ENCODE results near the gene BACH1. TPM values are rescaled to one million over a fixed set of nuclear protein-coding genes. Genes with fewer than 3 reads are reported as not detected.
A peak's percentile ranks its signal among the peaks of the same experiment; 100 is the strongest.

BACH1 gene
- polyA plus RNA-seq, 1 of the 3 experiments (the other 2 are of a cell fraction) = 18.1 TPM

DNA sequence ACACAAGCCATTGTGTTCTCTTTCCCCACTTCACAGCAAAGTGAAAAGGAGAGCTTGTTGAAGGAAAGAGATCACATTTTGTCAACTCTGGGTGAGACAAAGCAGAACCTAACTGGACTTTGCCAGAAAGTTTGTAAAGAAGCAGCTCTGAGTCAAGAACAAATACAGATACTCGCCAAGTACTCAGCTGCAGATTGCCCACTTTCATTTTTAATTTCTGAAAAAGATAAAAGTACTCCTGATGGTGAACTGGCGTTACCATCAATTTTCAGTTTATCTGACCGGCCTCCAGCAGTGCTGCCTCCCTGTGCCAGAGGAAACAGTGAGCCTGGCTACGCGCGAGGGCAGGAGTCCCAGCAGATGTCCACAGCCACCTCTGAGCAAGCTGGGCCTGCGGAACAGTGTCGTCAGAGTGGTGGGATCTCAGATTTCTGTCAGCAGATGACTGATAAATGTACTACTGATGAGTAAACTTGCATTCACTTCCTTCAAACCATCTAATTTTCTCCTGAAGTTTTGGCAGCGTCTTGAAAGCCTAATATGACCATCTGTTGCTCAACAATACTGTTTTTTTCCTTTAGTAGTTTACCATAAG lies 43.7 kb downstream of the BACH1 start:
- H3K9me3 ChIP-seq = no peaks in the 10 kb centered on the region
- peaks cover 15 to 40% of the 10 kb centered on the region in 2 experiments for H3K4me1 ChIP-seq (ENCODE audit: control insufficient read depth in 1 of 2, insufficient read depth in 2 of 2, low read depth in 1 of 2, low read length in 1 of 2)
- CTCF ChIA-PET = interaction anchor here (0.6 to 1.1 kb wide), 2 partner anchors 30 to 1120 kb away, joined by 3 read pairs; no protein-coding TSS in a partner anchor
- H3K9me2 ChIP-seq = no peaks in the 10 kb centered on the region
- peaks cover 10 to 31% of the 10 kb centered on the region in 2 experiments for H3K36me3 ChIP-seq (replicated peaks in 1 of 2; ENCODE audit: control insufficient read depth in 1 of 2, insufficient read depth in 2 of 2, low read length in 1 of 2)
- peak; percentile 14 for DNase-seq
- H3K9ac ChIP-seq = peak overlapping the region; percentile 57; the same call in 1 of the 2 replicates
- peaks cover 39% of the 10 kb centered on the region for H3F3A ChIP-seq (replicated peaks; ENCODE audit: insufficient read depth)
- 7% methylated on average over 7 of the region's 9 CpGs for WGBS (ENCODE audit: low lambda C conversion rate)
- no peaks in the 10 kb centered on the region; the same call in 1 of the 2 replicates for H4K20me1 ChIP-seq (ENCODE audit: insufficient read depth)
- POLR2A ChIA-PET = no interaction called here
- H3K79me2 ChIP-seq (ENCODE audit: insufficient read depth) = peaks cover 84% of the 10 kb centered on the region
- H2AFZ ChIP-seq (ENCODE audit: low read depth) = no peak overlapping the region
- peak overlapping the region; percentile 66 for H3K4me2 ChIP-seq
- H3K27ac ChIP-seq (ENCODE audit: low read depth in 2 of 2, low read length in 1 of 2) = peak overlapping the region; percentile 80 to 92
- H3K4me3 ChIP-seq (ENCODE audit: low read depth in 2 of 2, low read length in 1 of 2) = peak overlapping the region; percentile 14 to 50; a peak in 3 of 4 replicates
- H3K27me3 ChIP-seq (ENCODE audit: insufficient read depth) = no peaks in the 10 kb centered on the region
- TF ChIP-seq, protein P1, sequence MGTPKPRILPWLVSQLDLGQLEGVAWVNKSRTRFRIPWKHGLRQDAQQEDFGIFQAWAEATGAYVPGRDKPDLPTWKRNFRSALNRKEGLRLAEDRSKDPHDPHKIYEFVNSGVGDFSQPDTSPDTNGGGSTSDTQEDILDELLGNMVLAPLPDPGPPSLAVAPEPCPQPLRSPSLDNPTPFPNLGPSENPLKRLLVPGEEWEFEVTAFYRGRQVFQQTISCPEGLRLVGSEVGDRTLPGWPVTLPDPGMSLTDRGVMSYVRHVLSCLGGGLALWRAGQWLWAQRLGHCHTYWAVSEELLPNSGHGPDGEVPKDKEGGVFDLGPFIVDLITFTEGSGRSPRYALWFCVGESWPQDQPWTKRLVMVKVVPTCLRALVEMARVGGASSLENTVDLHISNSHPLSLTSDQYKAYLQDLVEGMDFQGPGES (IDR thresholded peaks at IDR 0.05; ENCODE audit: low read depth, low read length) = no peak
- TF ChIP-seq NFIC (IDR thresholded peaks at IDR 0.05; ENCODE audit: borderline replicate concordance) (peak; percentile 89; the same call in 1 of the 2 replicates), TCF12 (IDR thresholded peaks at IDR 0.05) (peak; percentile 97), SMC3 (IDR thresholded peaks at IDR 0.05; ENCODE audit: low read depth, low read length) (no peak), TEAD4 (IDR thresholded peaks at IDR 0.05; ENCODE audit: borderline replicate concordance, insufficient read depth) (peak; percentile 83), RCOR1 (IDR thresholded peaks at IDR 0.05; ENCODE audit: low read length) (no peak), RAD21 (IDR thresholded peaks at IDR 0.05; ENCODE audit: low read length) (no peak), ELF1 (IDR thresholded peaks at IDR 0.05) (peak; percentile 49; the same call in 1 of the 2 replicates), TAF1 (IDR thresholded peaks at IDR 0.05; ENCODE audit: borderline replicate concordance, low read depth, low read length) (peak; percentile 48; the same call in 1 of the 2 replicates), FOXJ3 (CRISPR knock-in tag; IDR thresholded peaks at IDR 0.05) (no peak), EZH2phosphoT487 (IDR thresholded peaks at IDR 0.05; ENCODE audit: borderline replicate concordance, low read depth) (no peak), JUND (IDR thresholded peaks at IDR 0.05) (peak; percentile 91), RFX5 (IDR thresholded peaks at IDR 0.05; ENCODE audit: low read length) (no peak), YY1 (IDR thresholded peaks at IDR 0.05; ENCODE audit: low read depth) (no peak), GABPA (IDR thresholded peaks at IDR 0.05; ENCODE audit: low read depth) (peak; percentile 21; the same call in 1 of the 2 replicates), MXI1 (IDR thresholded peaks at IDR 0.05; ENCODE audit: low read depth, low read length) (no peak), FOSL2 (IDR thresholded peaks at IDR 0.05; ENCODE audit: borderline replicate concordance, low read depth) (peak; percentile 86; the same call in 1 of the 2 replicates), NRF1 (IDR thresholded peaks at IDR 0.05; ENCODE audit: low read depth, low read length) (no peak), RXRA (IDR thresholded peaks at IDR 0.05; ENCODE audit: borderline replicate concordance, low read depth) (peak; percentile 59), MEF2A (IDR thresholded peaks at IDR 0.05; ENCODE audit: borderline replicate concordance, low read depth) (no peak; the same call in 1 of the 2 replicates), GATA2 (CRISPR knock-in tag; IDR thresholded peaks at IDR 0.05) (no peak), POLR2AphosphoS5 (IDR thresholded peaks at IDR 0.05; ENCODE audit: low read depth, low read length) (peak; percentile 72; the same call in 1 of the 2 replicates), CHD2 (IDR thresholded peaks at IDR 0.05; ENCODE audit: low read length, partially characterized antibody) (no peak), EP300 (IDR thresholded peaks at IDR 0.05; ENCODE audit: borderline replicate concordance in 1 of 2, low read depth in 1 of 2, low read length in 1 of 2) (peak; percentile 57 to 95)
- TF ChIP-seq, protein P2, sequence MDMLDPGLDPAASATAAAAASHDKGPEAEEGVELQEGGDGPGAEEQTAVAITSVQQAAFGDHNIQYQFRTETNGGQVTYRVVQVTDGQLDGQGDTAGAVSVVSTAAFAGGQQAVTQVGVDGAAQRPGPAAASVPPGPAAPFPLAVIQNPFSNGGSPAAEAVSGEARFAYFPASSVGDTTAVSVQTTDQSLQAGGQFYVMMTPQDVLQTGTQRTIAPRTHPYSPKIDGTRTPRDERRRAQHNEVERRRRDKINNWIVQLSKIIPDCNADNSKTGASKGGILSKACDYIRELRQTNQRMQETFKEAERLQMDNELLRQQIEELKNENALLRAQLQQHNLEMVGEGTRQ (IDR thresholded peaks at IDR 0.05; ENCODE audit: borderline replicate concordance, low read depth, low read length) = no peak
- TF ChIP-seq, protein P3, sequence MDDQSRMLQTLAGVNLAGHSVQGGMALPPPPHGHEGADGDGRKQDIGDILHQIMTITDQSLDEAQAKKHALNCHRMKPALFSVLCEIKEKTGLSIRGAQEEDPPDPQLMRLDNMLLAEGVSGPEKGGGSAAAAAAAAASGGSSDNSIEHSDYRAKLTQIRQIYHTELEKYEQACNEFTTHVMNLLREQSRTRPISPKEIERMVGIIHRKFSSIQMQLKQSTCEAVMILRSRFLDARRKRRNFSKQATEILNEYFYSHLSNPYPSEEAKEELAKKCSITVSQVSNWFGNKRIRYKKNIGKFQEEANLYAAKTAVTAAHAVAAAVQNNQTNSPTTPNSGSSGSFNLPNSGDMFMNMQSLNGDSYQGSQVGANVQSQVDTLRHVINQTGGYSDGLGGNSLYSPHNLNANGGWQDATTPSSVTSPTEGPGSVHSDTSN (IDR thresholded peaks at IDR 0.05) = peak; percentile 99
- TF ChIP-seq, protein P4, sequence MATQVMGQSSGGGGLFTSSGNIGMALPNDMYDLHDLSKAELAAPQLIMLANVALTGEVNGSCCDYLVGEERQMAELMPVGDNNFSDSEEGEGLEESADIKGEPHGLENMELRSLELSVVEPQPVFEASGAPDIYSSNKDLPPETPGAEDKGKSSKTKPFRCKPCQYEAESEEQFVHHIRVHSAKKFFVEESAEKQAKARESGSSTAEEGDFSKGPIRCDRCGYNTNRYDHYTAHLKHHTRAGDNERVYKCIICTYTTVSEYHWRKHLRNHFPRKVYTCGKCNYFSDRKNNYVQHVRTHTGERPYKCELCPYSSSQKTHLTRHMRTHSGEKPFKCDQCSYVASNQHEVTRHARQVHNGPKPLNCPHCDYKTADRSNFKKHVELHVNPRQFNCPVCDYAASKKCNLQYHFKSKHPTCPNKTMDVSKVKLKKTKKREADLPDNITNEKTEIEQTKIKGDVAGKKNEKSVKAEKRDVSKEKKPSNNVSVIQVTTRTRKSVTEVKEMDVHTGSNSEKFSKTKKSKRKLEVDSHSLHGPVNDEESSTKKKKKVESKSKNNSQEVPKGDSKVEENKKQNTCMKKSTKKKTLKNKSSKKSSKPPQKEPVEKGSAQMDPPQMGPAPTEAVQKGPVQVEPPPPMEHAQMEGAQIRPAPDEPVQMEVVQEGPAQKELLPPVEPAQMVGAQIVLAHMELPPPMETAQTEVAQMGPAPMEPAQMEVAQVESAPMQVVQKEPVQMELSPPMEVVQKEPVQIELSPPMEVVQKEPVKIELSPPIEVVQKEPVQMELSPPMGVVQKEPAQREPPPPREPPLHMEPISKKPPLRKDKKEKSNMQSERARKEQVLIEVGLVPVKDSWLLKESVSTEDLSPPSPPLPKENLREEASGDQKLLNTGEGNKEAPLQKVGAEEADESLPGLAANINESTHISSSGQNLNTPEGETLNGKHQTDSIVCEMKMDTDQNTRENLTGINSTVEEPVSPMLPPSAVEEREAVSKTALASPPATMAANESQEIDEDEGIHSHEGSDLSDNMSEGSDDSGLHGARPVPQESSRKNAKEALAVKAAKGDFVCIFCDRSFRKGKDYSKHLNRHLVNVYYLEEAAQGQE (IDR thresholded peaks at IDR 0.05; ENCODE audit: low read depth, low read length) = no peak
- TF ChIP-seq, protein P5, sequence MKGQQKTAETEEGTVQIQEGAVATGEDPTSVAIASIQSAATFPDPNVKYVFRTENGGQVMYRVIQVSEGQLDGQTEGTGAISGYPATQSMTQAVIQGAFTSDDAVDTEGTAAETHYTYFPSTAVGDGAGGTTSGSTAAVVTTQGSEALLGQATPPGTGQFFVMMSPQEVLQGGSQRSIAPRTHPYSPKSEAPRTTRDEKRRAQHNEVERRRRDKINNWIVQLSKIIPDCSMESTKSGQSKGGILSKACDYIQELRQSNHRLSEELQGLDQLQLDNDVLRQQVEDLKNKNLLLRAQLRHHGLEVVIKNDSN (IDR thresholded peaks at IDR 0.05; ENCODE audit: borderline replicate concordance, low read depth) = no peak; the same call in 1 of the 2 replicates
